IMR-90 (cell line): ENCODE measurements around the gene ATP5F1D. TPM values are rescaled to one million over a fixed set of nuclear protein-coding genes. Genes with fewer than 3 reads are reported as not detected.
A peak's percentile ranks its signal among the peaks of the same experiment; 100 is the strongest.

Source experiments
- ATAC-seq: fragments of 200-7000 bp; cut with Tn5 transposase; 2 replicates; pipeline ENCODE4 v1.9.1; 2020; ENCODE audit warnings: low read depth, mild to moderate bottlenecking, moderate library complexity
- BruUV-seq: library from RNA; stranded (reverse); fragments of 400-500 nt; replicated peaks from 2 replicates; lab custom pipeline; 2021; lab: Mats Ljungman, UMichigan
- CTCF ChIA-PET: fragments of 300-600 bp; formaldehyde crosslinking; extraction: SDS; loops from one replicate; lab custom pipeline; 2021; ENCODE audit warnings: antibody characterized with exemption; lab: Yijun Ruan, JAX
- POLR2A ChIA-PET: fragments of 300-600 bp; sonication (Branson Sonifier 250); formaldehyde crosslinking; loops from one replicate; lab custom pipeline; 2022; ENCODE audit warnings: antibody characterized with exemption; ENCODE audit not compliant: unreplicated experiment; lab: Charles Lee
- DNase-seq: peaks from one replicate; pipeline ENCODE4 v3.0.0; 2013
- H2AFZ ChIP-seq: replicated peaks from 2 replicates; pipeline ENCODE3; 2013; ENCODE audit warnings: low read length, mild to moderate bottlenecking; ENCODE audit not compliant: poor library complexity
- H2AK5ac ChIP-seq: 2 replicates; pipeline ENCODE4 v1.6.1; 2013; ENCODE audit warnings: low read depth, low read length, inconsistent platforms
- H2AK9ac ChIP-seq: replicated peaks from 2 replicates; pipeline ENCODE3; 2013; ENCODE audit warnings: mild to moderate bottlenecking, low read depth, low read length, moderate library complexity; ENCODE audit not compliant: poor library complexity
- H2BK120ac ChIP-seq: 2 replicates; pipeline ENCODE4 v1.6.1; 2013; ENCODE audit warnings: low read depth, low read length, inconsistent platforms
- H2BK15ac ChIP-seq: 3 replicates; pipeline ENCODE4 v1.6.1; 2013; ENCODE audit warnings: low read depth, low read length, inconsistent platforms
- H2BK20ac ChIP-seq: 2 replicates; pipeline ENCODE4 v1.6.1; 2013; ENCODE audit warnings: low read depth, mild to moderate bottlenecking, inconsistent platforms, low read length, moderate library complexity
- H2BK5ac ChIP-seq: 2 replicates; pipeline ENCODE4 v1.6.1; 2013; ENCODE audit warnings: mild to moderate bottlenecking, low read depth, low read length, inconsistent platforms; ENCODE audit not compliant: poor library complexity, severe bottlenecking
- H3K14ac ChIP-seq: replicated peaks from 2 replicates; pipeline ENCODE4 v1.6.1; 2013; ENCODE audit warnings: low read depth, low read length, inconsistent platforms
- H3K18ac ChIP-seq: 2 replicates; pipeline ENCODE4 v1.6.1; 2013; ENCODE audit warnings: low read depth, low read length, control low read depth
- H3K23ac ChIP-seq: 2 replicates; pipeline ENCODE4 v1.6.1; 2013; ENCODE audit warnings: low read depth, low read length, inconsistent platforms
- H3K27ac ChIP-seq: 2 replicates; pipeline ENCODE4 v1.5.1; 2013; ENCODE audit warnings: mild to moderate bottlenecking, control low read depth, low read length; ENCODE audit not compliant: insufficient read depth
- H3K27me3 ChIP-seq: 2 replicates; pipeline ENCODE4 v1.6.1; 2013; ENCODE audit warnings: low read length; ENCODE audit not compliant: control insufficient read depth, insufficient read depth
- H3K36me3 ChIP-seq: 2 replicates; pipeline ENCODE4 v1.6.1; 2013; ENCODE audit warnings: low read length, mixed read lengths; ENCODE audit not compliant: control insufficient read depth, insufficient read depth
- H3K4ac ChIP-seq: 2 replicates; pipeline ENCODE4 v1.6.1; 2013; ENCODE audit warnings: low read depth, low read length, inconsistent platforms
- H3K4me1 ChIP-seq: 2 replicates; pipeline ENCODE4 v1.6.1; 2013; ENCODE audit warnings: low read length, mixed read lengths; ENCODE audit not compliant: control insufficient read depth, insufficient read depth
- H3K4me2 ChIP-seq: 2 replicates; pipeline ENCODE4 v1.6.1; 2013; ENCODE audit warnings: low read depth, mild to moderate bottlenecking, control low read depth, low read length, moderate library complexity
- H3K4me3 ChIP-seq: 2 replicates; pipeline ENCODE4 v1.5.1; 2013; ENCODE audit warnings: low read depth, mild to moderate bottlenecking, control low read depth, low read length, moderate library complexity; ENCODE audit not compliant: insufficient read depth
- H3K56ac ChIP-seq: 2 replicates; pipeline ENCODE4 v1.6.1; 2013; ENCODE audit warnings: low read length, inconsistent platforms; ENCODE audit not compliant: insufficient read depth; ENCODE audit errors: extremely low read depth
- H3K79me1 ChIP-seq, 2 experiments: 2 replicates each; pipeline ENCODE4 v1.6.1; 2013; ENCODE audit warnings: low read length in 2 of 2, inconsistent platforms in 1 of 2, low read depth in 1 of 2
- H3K9ac ChIP-seq: 2 replicates; pipeline ENCODE4 v1.6.1; 2013; ENCODE audit warnings: low read depth, low read length, control low read depth
- H3K9me1 ChIP-seq: 2 replicates; pipeline ENCODE4 v1.6.1; 2013; ENCODE audit warnings: low read length, inconsistent platforms; ENCODE audit not compliant: insufficient read depth
- H3K9me3 ChIP-seq: 2 replicates; pipeline ENCODE4 v1.6.1; 2013; ENCODE audit warnings: low read length; ENCODE audit not compliant: control insufficient read depth, insufficient read depth
- H4K20me1 ChIP-seq: 2 replicates; pipeline ENCODE4 v1.6.1; 2013; ENCODE audit warnings: low read length, inconsistent platforms; ENCODE audit not compliant: insufficient read depth
- H4K5ac ChIP-seq: 2 replicates; pipeline ENCODE4 v1.6.1; 2013; ENCODE audit warnings: mild to moderate bottlenecking, low read depth, low read length, control low read depth
- H4K8ac ChIP-seq, 2 experiments: 2 replicates each; pipeline ENCODE4 v1.6.1; 2013; ENCODE audit warnings: low read depth in 2 of 2, low read length in 2 of 2, control low read depth in 1 of 2, inconsistent platforms in 1 of 2
- H4K91ac ChIP-seq: 2 replicates; pipeline ENCODE4 v1.6.1; 2013; ENCODE audit warnings: low read depth, low read length, inconsistent platforms; ENCODE audit not compliant: insufficient read depth
- CHD1 ChIP-seq: IDR thresholded peaks from 2 replicates; pipeline ENCODE4 v1.6.1; 2012; ENCODE audit warnings: low read depth, low read length, improper control_type of control experiment
- FOS ChIP-seq: fragments of 150-350 bp; IDR thresholded peaks from 2 replicates; pipeline ENCODE4 v1.6.1; 2016; ENCODE audit warnings: low read depth, low read length
- MAZ ChIP-seq: IDR thresholded peaks from 2 replicates; pipeline ENCODE4 v1.6.1; 2012; ENCODE audit warnings: low read depth, mild to moderate bottlenecking, low read length, improper control_type of control experiment, moderate library complexity, borderline replicate concordance
- POLR2A ChIP-seq: IDR thresholded peaks from 2 replicates; pipeline ENCODE4 v1.6.1; 2012; ENCODE audit warnings: mild to moderate bottlenecking, low read depth, low read length
- WGBS, 2 experiments: methylation state at CpG; one replicate each; pipeline versions ENCODE4 v1.1.5 to v1.1.7; 2013; ENCODE audit warnings: missing lambda C conversion rate in 2 of 2; ENCODE audit not compliant: insufficient read length in 1 of 2; ENCODE audit errors: extremely low coverage in 2 of 2; 5-methylcytosine and 5-hydroxymethylcytosine counted together
- dilution Hi-C: fragments of 300-500 bp; cut with HindIII; formaldehyde crosslinking; loops from one replicate; pipeline ENCODE4 v1.14.3; 2018; ENCODE audit warnings: low sequenced_read_pairs; ENCODE audit not compliant: unreplicated experiment
- in situ Hi-C: fragments of 300-500 bp; cut with MboI; formaldehyde crosslinking; loops from 3 replicates; pipeline ENCODE4 v1.14.3; 2019; ENCODE audit warnings: low sequenced_read_pairs, inconsistent platforms, mixed read lengths
- intact Hi-C: fragments of 100-400 bp; cut with micrococcal nuclease; formaldehyde crosslinking; loops from 2 replicates; pipeline ENCODE4 v1.10.0; 2022
- polyA plus RNA-seq, 3 experiments: library from polyadenylated mRNA; depleted of rRNA; stranded (reverse); fragments of >200 nt; gene quantifications; 2 replicates each; pipeline ENCODE4 v1.2.3, GENCODE V29; 2012; ENCODE audit warnings: low replicate concordance in 1 of 3
- total RNA-seq: library from RNA; depleted of rRNA; stranded (reverse); fragments of >200 nt; gene quantifications from 2 replicates; pipeline ENCODE4 v1.2.3, GENCODE V29; 2012

ATP5F1D gene
- total and polyA plus RNA-seq, 2 of the 4 experiments (the other 2 are of a cell fraction): 7.3 to 140 TPM

DNA sequence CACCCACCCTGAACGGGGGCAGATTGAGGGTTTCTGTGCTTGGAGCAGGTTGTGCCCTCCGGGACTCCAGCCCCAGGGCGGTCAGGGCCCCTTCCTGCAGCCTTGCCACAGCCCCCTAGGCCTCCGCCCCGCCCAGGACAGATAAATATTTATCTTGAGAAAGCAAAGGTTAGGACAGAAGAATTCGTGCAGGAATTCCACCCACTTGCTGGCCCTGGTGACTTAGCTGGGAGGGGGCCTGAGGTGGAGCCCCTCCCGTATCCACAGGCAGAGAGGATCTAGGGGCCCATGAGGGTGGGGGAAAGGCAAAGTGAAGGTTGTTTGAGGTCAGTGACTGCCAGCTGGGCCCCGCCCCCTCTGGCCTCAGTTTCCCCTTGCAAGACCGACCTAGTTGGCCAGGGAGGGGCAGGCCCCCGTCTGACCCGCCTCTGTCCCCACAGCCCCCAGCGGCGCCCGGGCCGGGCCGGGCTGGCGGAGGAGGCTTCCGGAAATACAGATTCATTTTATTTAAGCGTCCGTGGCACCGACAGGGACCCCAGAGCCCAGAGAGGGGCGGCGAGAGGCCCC is 12.0 kb downstream of the ATP5F1D start:
- peaks cover 69% of the 10 kb centered on the region for H3K36me3 ChIP-seq
- H3K56ac ChIP-seq: peak overlapping the region; percentile 78
- H2BK5ac ChIP-seq: peak overlapping the region; percentile 99
- H3K4me1 ChIP-seq: peaks cover 34% of the 10 kb centered on the region
- peak overlapping the region; percentile 94 for H2BK120ac ChIP-seq
- no peaks in the 10 kb centered on the region for H3K9me3 ChIP-seq
- no peak overlapping the region for H2BK15ac ChIP-seq
- dilution Hi-C loops (no loop called here), in situ Hi-C loops (no loop called here), intact Hi-C loops (loop anchor here (1.0 kb wide), 1 partner anchor 13 kb away; no protein-coding TSS in a partner anchor)
- CTCF ChIA-PET: interaction anchor here (0.9 to 1.6 kb wide), 3 partner anchors 9 to 131 kb away, joined by 3 to 11 read pairs (median 7); no protein-coding TSS in a partner anchor
- peak overlapping the region; percentile 86 for H3K14ac ChIP-seq
- peak overlapping the region; percentile 91 for H3K18ac ChIP-seq
- DNase-seq: peak; percentile 88
- H4K5ac ChIP-seq: peak overlapping the region; percentile 59; the same call in 1 of the 2 replicates
- H3K9ac ChIP-seq: peak overlapping the region; percentile 83
- TF ChIP-seq MAZ: peak; percentile 52; the same call in 1 of the 2 replicates
- no peak for TF ChIP-seq CHD1
- TF ChIP-seq POLR2A: 0 out of 2 replicates have a peak, but pooled peaks have one; percentile 10
- 0 out of 2 replicates have a peak, but pooled peaks have one; percentile 2 for TF ChIP-seq FOS
- POLR2A ChIA-PET: interaction anchor here (0.7 to 1.6 kb wide), 4 partner anchors 10 to 19 kb away, joined by 4 to 28 read pairs (median 10); partner anchors contain the start of gene CIRBP
- peaks cover 0 to 38% of the 10 kb centered on the region in 2 experiments; a peak in 2 of 4 replicates for H3K79me1 ChIP-seq
- peak overlapping the region; percentile 64; the same call in 1 of the 2 replicates for H2BK20ac ChIP-seq
- no peaks in the 10 kb centered on the region for H3K27me3 ChIP-seq
- H4K91ac ChIP-seq: peak overlapping the region; percentile 95
- peaks cover 91% of the 10 kb centered on the region for H4K20me1 ChIP-seq
- no TSS peak for BruUV-seq
- H3K4ac ChIP-seq: peak overlapping the region; percentile 98
- peak overlapping the region; percentile 94 for H3K4me3 ChIP-seq
- peak overlapping the region; percentile 94 for H2AK5ac ChIP-seq
- peak overlapping the region; percentile 96 for H3K23ac ChIP-seq
- H3K9me1 ChIP-seq: no peaks in the 10 kb centered on the region
- H3K27ac ChIP-seq: peak overlapping the region; percentile 99
- H2AK9ac ChIP-seq: peak overlapping the region; percentile 99
- H4K8ac ChIP-seq: peak overlapping the region; percentile 63 to 92
- peak overlapping the region; percentile 77 for H3K4me2 ChIP-seq
- peak overlapping the region; percentile 65 for H2AFZ ChIP-seq
- WGBS, 2 experiments: 20% methylated on average over 3 of the region's 23 CpGs; no CpG with 5 or more reads in 1 of the 2 experiments
- ATAC-seq: peak; percentile 19
